ENCODE data around the gene MYRF. TPM values are rescaled to one million over a fixed set of nuclear protein-coding genes. Genes with fewer than 3 reads are reported as not detected.

The MYRF gene
- total RNA-seq, 1 donor from 2014 or later, result 1.9 TPM

- Mint-ChIP-seq H3K36me3 (no peaks in the 10 kb centered on the region), H3K27me3 (ENCODE audit: insufficient read depth, low read depth) (peaks cover 7% of the 10 kb centered on the region), H3K27ac (peak overlapping the region; percentile 60), H3K4me1 (peaks cover 62% of the 10 kb centered on the region), H3K4me3 (no peak overlapping the region), H3K9me3 (no peaks in the 10 kb centered on the region)
- H3K27me3 ChIP-seq, result no peaks in the 10 kb centered on the region
- no peak overlapping the region for H3K27ac ChIP-seq
- no peaks in the 10 kb centered on the region for H3K36me3 ChIP-seq
- no peak for TF ChIP-seq EZH2phosphoT487 (IDR thresholded peaks at IDR 0.05)
- TF ChIP-seq EZH2 (IDR thresholded peaks at IDR 0.05), result no peak
- TF ChIP-seq, protein P1, sequence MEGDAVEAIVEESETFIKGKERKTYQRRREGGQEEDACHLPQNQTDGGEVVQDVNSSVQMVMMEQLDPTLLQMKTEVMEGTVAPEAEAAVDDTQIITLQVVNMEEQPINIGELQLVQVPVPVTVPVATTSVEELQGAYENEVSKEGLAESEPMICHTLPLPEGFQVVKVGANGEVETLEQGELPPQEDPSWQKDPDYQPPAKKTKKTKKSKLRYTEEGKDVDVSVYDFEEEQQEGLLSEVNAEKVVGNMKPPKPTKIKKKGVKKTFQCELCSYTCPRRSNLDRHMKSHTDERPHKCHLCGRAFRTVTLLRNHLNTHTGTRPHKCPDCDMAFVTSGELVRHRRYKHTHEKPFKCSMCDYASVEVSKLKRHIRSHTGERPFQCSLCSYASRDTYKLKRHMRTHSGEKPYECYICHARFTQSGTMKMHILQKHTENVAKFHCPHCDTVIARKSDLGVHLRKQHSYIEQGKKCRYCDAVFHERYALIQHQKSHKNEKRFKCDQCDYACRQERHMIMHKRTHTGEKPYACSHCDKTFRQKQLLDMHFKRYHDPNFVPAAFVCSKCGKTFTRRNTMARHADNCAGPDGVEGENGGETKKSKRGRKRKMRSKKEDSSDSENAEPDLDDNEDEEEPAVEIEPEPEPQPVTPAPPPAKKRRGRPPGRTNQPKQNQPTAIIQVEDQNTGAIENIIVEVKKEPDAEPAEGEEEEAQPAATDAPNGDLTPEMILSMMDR (IDR thresholded peaks at IDR 0.05), result no peak
- H2AFZ ChIP-seq (replicated peaks), result no peak overlapping the region
- no peaks in the 10 kb centered on the region for H3K79me2 ChIP-seq (ENCODE audit: low read depth)
- H3K4me3 ChIP-seq, result no peak overlapping the region
- DNase-seq (ENCODE audit: low spot score), result no peak
- H3K4me1 ChIP-seq, result peaks cover 50% of the 10 kb centered on the region
- peak overlapping the region; percentile 26 for H3K4me2 ChIP-seq
- H4K20me1 ChIP-seq (ENCODE audit: low read depth), result no peaks in the 10 kb centered on the region
- peaks cover 18% of the 10 kb centered on the region for H3F3A ChIP-seq (ENCODE audit: low read depth)
- no peak overlapping the region for H3K9ac ChIP-seq
- H3K9me3 ChIP-seq (ENCODE audit: low read depth), result no peaks in the 10 kb centered on the region
Observed at GRCh38 chr11:61713464-61713863, 39.0 kb upstream of the MYRF start.

DNA sequence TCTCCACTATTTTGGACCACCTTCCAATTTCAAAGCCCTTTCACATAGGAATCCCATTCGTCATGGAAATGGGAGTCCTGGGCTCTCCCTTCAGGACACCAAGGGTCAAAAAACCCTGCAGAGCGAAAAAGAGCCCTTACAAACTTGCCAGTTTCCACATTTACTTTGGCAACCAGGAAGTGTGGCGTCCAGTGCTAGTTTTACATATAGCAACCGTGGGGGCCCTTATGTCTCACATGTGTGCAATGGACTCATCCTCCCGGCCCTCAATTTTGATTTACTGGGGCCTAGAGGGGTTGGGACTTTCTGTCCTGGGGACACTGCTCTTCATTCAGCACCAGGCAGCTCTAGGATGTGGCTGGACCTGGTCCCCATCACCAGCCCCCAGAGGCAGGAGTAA is 38.5 kb upstream of the MYRF start:
- no peak overlapping the region for H3K4me3 ChIP-seq
- Mint-ChIP-seq H3K36me3 (no peaks in the 10 kb centered on the region), H3K4me1 (peaks cover 63% of the 10 kb centered on the region), H3K4me3 (no peak overlapping the region), H3K9me3 (no peaks in the 10 kb centered on the region), H3K27ac (no peak overlapping the region), H3K27me3 (ENCODE audit: insufficient read depth, low read depth) (peaks cover 7% of the 10 kb centered on the region)
- no peak for DNase-seq (ENCODE audit: low spot score)
- TF ChIP-seq EZH2 (IDR thresholded peaks at IDR 0.05), result no peak
- no peak overlapping the region for H3K9ac ChIP-seq
- H3K9me3 ChIP-seq (ENCODE audit: low read depth), result no peaks in the 10 kb centered on the region
- peaks cover 54% of the 10 kb centered on the region for H3K4me1 ChIP-seq
- H3K4me2 ChIP-seq, result peak overlapping the region; percentile 26
- H4K20me1 ChIP-seq (ENCODE audit: low read depth), result no peaks in the 10 kb centered on the region
- H2AFZ ChIP-seq (replicated peaks), result no peak overlapping the region
- no peak overlapping the region for H3K27ac ChIP-seq
- no peaks in the 10 kb centered on the region for H3K36me3 ChIP-seq
- H3K27me3 ChIP-seq, result no peaks in the 10 kb centered on the region
- H3K79me2 ChIP-seq (ENCODE audit: low read depth), result no peaks in the 10 kb centered on the region
- H3F3A ChIP-seq (ENCODE audit: low read depth), result peaks cover 18% of the 10 kb centered on the region

- no peaks in the 10 kb centered on the region for H3K9me3 Mint-ChIP-seq
- no peak overlapping the region for H3K9ac ChIP-seq
- no peak overlapping the region for H3K4me3 Mint-ChIP-seq
- H3K27me3 Mint-ChIP-seq (ENCODE audit: insufficient read depth, low read depth), result peaks cover 7% of the 10 kb centered on the region
- no peaks in the 10 kb centered on the region for H3K9me3 ChIP-seq (ENCODE audit: low read depth)
- H3K4me2 ChIP-seq, result no peak overlapping the region
- no peaks in the 10 kb centered on the region for H3K36me3 Mint-ChIP-seq
- H3K79me2 ChIP-seq (ENCODE audit: low read depth), result no peaks in the 10 kb centered on the region
- H3K27ac ChIP-seq, result no peak overlapping the region
- H3F3A ChIP-seq (ENCODE audit: low read depth), result peaks cover 18% of the 10 kb centered on the region
- no peak overlapping the region for H3K4me3 ChIP-seq
- H3K4me1 Mint-ChIP-seq, result peaks cover 67% of the 10 kb centered on the region
- H3K4me1 ChIP-seq, result peaks cover 58% of the 10 kb centered on the region
- no peaks in the 10 kb centered on the region for H3K36me3 ChIP-seq
- H3K27me3 ChIP-seq, result no peaks in the 10 kb centered on the region
- peak overlapping the region; percentile 79 for H3K27ac Mint-ChIP-seq
- no peak for DNase-seq (ENCODE audit: low spot score)
- TF ChIP-seq, protein P1 (IDR thresholded peaks at IDR 0.05), result no peak
- no peaks in the 10 kb centered on the region for H4K20me1 ChIP-seq (ENCODE audit: low read depth)
- H2AFZ ChIP-seq (replicated peaks), result no peak overlapping the region
Observed at GRCh38 chr11:61714316-61714715, 38.1 kb upstream of the MYRF start.

DNA sequence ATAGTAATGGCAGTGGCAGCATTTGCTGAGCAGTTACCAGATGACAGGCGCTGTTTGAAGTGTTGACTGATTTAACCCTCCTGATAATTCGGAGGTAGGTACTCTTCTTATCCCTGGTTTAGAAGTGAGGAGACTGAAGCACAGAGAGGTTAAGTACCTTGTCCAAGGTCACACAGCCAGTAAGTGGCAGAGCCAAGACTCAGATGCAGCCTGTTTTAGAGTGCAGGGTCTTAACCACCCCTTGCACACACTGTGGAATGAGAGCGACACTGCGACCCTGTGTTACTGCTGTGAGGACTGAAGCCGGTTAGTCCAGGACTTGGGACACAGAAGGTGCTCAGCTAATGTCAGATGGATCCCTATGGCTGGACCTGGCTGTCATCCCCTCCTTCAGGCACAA is 37.5 kb upstream of the MYRF start:
- Histone ChIP-seq H3K4me1 (peaks cover 54% of the 10 kb centered on the region), H3K9me3 (ENCODE audit: low read depth) (no peaks in the 10 kb centered on the region), H3K9ac (no peak overlapping the region), H3K27me3 (no peaks in the 10 kb centered on the region), H3K27ac (no peak overlapping the region), H4K20me1 (ENCODE audit: low read depth) (no peaks in the 10 kb centered on the region), H3F3A (ENCODE audit: low read depth) (peaks cover 18% of the 10 kb centered on the region), H3K4me3 (no peak overlapping the region), H3K4me2 (no peak overlapping the region), H3K36me3 (no peaks in the 10 kb centered on the region), H3K79me2 (ENCODE audit: low read depth) (no peaks in the 10 kb centered on the region), H2AFZ (replicated peaks) (no peak overlapping the region)
- Mint-ChIP-seq H3K36me3 (no peaks in the 10 kb centered on the region), H3K9me3 (no peaks in the 10 kb centered on the region), H3K4me3 (no peak overlapping the region), H3K27ac (peak overlapping the region; percentile 42), H3K27me3 (ENCODE audit: insufficient read depth, low read depth) (peaks cover 7% of the 10 kb centered on the region), H3K4me1 (peaks cover 70% of the 10 kb centered on the region)
- DNase-seq (ENCODE audit: low spot score), result no peak
- no peak for TF ChIP-seq EZH2phosphoT487 (IDR thresholded peaks at IDR 0.05)
- TF ChIP-seq, protein P1 (IDR thresholded peaks at IDR 0.05), result no peak
- no peak for TF ChIP-seq EZH2 (IDR thresholded peaks at IDR 0.05)

Measured in neural progenitor cell (in vitro differentiated cells).